ENCODE measurements around the gene CREB5.
"Not testable (repeated sequence)": the region's sequence is repeated elsewhere in the genome, so short reads cannot be mapped to it uniquely, and the experiment has no call there.

CREB5 gene

GRCh38 chr7:28813243-28813962 is 401.1 kb downstream of the CREB5 start:
- no peaks in the 10 kb centered on the region for H3K27me3 Mint-ChIP-seq
- no peak overlapping the region for H3K4me3 Mint-ChIP-seq
- H3K36me3 Mint-ChIP-seq (ENCODE audit: low read depth) = no peaks in the 10 kb centered on the region
- H3K4me1 Mint-ChIP-seq (ENCODE audit: low read depth) = no peaks in the 10 kb centered on the region
- no peaks in the 10 kb centered on the region for H3K9me3 Mint-ChIP-seq
- no peak overlapping the region for H3K27ac Mint-ChIP-seq

GRCh38 chr7:28815369-28815927 is 403.1 kb downstream of the CREB5 start:
- Mint-ChIP-seq H3K27me3 (no peaks in the 10 kb centered on the region), H3K9me3 (no peaks in the 10 kb centered on the region), H3K4me3 (no peak overlapping the region), H3K36me3 (ENCODE audit: low read depth) (no peaks in the 10 kb centered on the region), H3K27ac (no peak overlapping the region), H3K4me1 (ENCODE audit: low read depth) (no peaks in the 10 kb centered on the region)

GRCh38 chr7:28815928-28816373 is 403.6 kb downstream of the CREB5 start:
- Mint-ChIP-seq H3K4me3 (no peak overlapping the region), H3K4me1 (ENCODE audit: low read depth) (no peaks in the 10 kb centered on the region), H3K27ac (no peak overlapping the region), H3K9me3 (no peaks in the 10 kb centered on the region), H3K36me3 (ENCODE audit: low read depth) (no peaks in the 10 kb centered on the region), H3K27me3 (no peaks in the 10 kb centered on the region)

- Mint-ChIP-seq H3K4me3 (no peak overlapping the region), H3K27me3 (peaks cover 10% of the 10 kb centered on the region), H3K9me3 (no peaks in the 10 kb centered on the region), H3K4me1 (ENCODE audit: low read depth) (no peaks in the 10 kb centered on the region), H3K36me3 (ENCODE audit: low read depth) (no peaks in the 10 kb centered on the region), H3K27ac (no peak overlapping the region)
Observed at GRCh38 chr7:28818996-28819395, 406.7 kb downstream of the CREB5 start.

GRCh38 chr7:28823582-28823981 is 411.3 kb downstream of the CREB5 start:
- Mint-ChIP-seq H3K9me3 (no peaks in the 10 kb centered on the region), H3K27me3 (peaks cover 18% of the 10 kb centered on the region)

GRCh38 chr7:28825817-28826448 is 413.6 kb downstream of the CREB5 start:
- H3K4me3 Mint-ChIP-seq; H3K27ac Mint-ChIP-seq; H3K4me1 Mint-ChIP-seq (ENCODE audit: low read depth); H3K36me3 Mint-ChIP-seq (ENCODE audit: low read depth); H3K9me3 Mint-ChIP-seq: not testable (repeated sequence)
- peaks cover 27% of the 10 kb centered on the region for H3K27me3 Mint-ChIP-seq

More at GRCh38 chr7:28823582-28823981, 411.3 kb downstream of the CREB5 start:
- no peak overlapping the region for H3K27ac Mint-ChIP-seq
- no peak overlapping the region for H3K4me3 Mint-ChIP-seq
- H3K4me1 Mint-ChIP-seq (ENCODE audit: low read depth) = no peaks in the 10 kb centered on the region
- H3K36me3 Mint-ChIP-seq (ENCODE audit: low read depth) = no peaks in the 10 kb centered on the region

- H3K9me3 Mint-ChIP-seq = no peaks in the 10 kb centered on the region
- H3K27ac Mint-ChIP-seq = no peak overlapping the region
- peaks cover 16% of the 10 kb centered on the region for H3K27me3 Mint-ChIP-seq
- no peaks in the 10 kb centered on the region for H3K4me1 Mint-ChIP-seq (ENCODE audit: low read depth)
- H3K4me3 Mint-ChIP-seq = no peak overlapping the region
- H3K36me3 Mint-ChIP-seq (ENCODE audit: low read depth) = no peaks in the 10 kb centered on the region
Observed at GRCh38 chr7:28830846-28831245, 418.5 kb downstream of the CREB5 start.

GRCh38 chr7:28832669-28833068 is 420.4 kb downstream of the CREB5 start:
- H3K36me3 Mint-ChIP-seq (ENCODE audit: low read depth) = no peaks in the 10 kb centered on the region
- no peaks in the 10 kb centered on the region for H3K9me3 Mint-ChIP-seq
- no peaks in the 10 kb centered on the region for H3K4me1 Mint-ChIP-seq (ENCODE audit: low read depth)
- H3K4me3 Mint-ChIP-seq = no peak overlapping the region
- H3K27me3 Mint-ChIP-seq = peaks cover 9% of the 10 kb centered on the region
- H3K27ac Mint-ChIP-seq = no peak overlapping the region

GRCh38 chr7:28835800-28836199 is 423.5 kb downstream of the CREB5 start:
- Mint-ChIP-seq H3K36me3 (ENCODE audit: low read depth) (no peaks in the 10 kb centered on the region), H3K9me3 (no peaks in the 10 kb centered on the region), H3K4me3 (no peak overlapping the region), H3K4me1 (ENCODE audit: low read depth) (no peaks in the 10 kb centered on the region), H3K27me3 (peaks cover 1% of the 10 kb centered on the region), H3K27ac (no peak overlapping the region)

- Mint-ChIP-seq H3K4me3 (no peak overlapping the region), H3K27ac (no peak overlapping the region), H3K36me3 (ENCODE audit: low read depth) (no peaks in the 10 kb centered on the region), H3K27me3 (peaks cover 5% of the 10 kb centered on the region), H3K4me1 (ENCODE audit: low read depth) (no peaks in the 10 kb centered on the region), H3K9me3 (no peaks in the 10 kb centered on the region)
Observed at GRCh38 chr7:28836716-28837115, 424.4 kb downstream of the CREB5 start.

- no peaks in the 10 kb centered on the region for H3K4me1 Mint-ChIP-seq (ENCODE audit: low read depth)
- H3K4me3 Mint-ChIP-seq = no peak overlapping the region
- peaks cover 7% of the 10 kb centered on the region for H3K27me3 Mint-ChIP-seq
- no peak overlapping the region for H3K27ac Mint-ChIP-seq
- H3K36me3 Mint-ChIP-seq (ENCODE audit: low read depth) = no peaks in the 10 kb centered on the region
- H3K9me3 Mint-ChIP-seq = no peaks in the 10 kb centered on the region
Observed at GRCh38 chr7:28837216-28837615, 424.9 kb downstream of the CREB5 start.

GRCh38 chr7:28840592-28840995 is 428.3 kb downstream of the CREB5 start:
- no peaks in the 10 kb centered on the region for H3K36me3 Mint-ChIP-seq (ENCODE audit: low read depth)
- no peaks in the 10 kb centered on the region for H3K4me1 Mint-ChIP-seq (ENCODE audit: low read depth)
- peaks cover 26% of the 10 kb centered on the region for H3K27me3 Mint-ChIP-seq
- no peak overlapping the region for H3K4me3 Mint-ChIP-seq
- no peaks in the 10 kb centered on the region for H3K9me3 Mint-ChIP-seq
- no peak overlapping the region for H3K27ac Mint-ChIP-seq

- Mint-ChIP-seq H3K27ac (no peak overlapping the region), H3K4me3 (no peak overlapping the region), H3K4me1 (ENCODE audit: low read depth) (no peaks in the 10 kb centered on the region), H3K27me3 (peaks cover 30% of the 10 kb centered on the region), H3K36me3 (ENCODE audit: low read depth) (no peaks in the 10 kb centered on the region), H3K9me3 (no peaks in the 10 kb centered on the region)
Observed at GRCh38 chr7:28841766-28842165, 429.4 kb downstream of the CREB5 start.

GRCh38 chr7:28842769-28843295 is 430.5 kb downstream of the CREB5 start:
- H3K36me3 Mint-ChIP-seq (ENCODE audit: low read depth) = no peaks in the 10 kb centered on the region
- no peak overlapping the region for H3K4me3 Mint-ChIP-seq
- no peak overlapping the region for H3K27ac Mint-ChIP-seq
- H3K9me3 Mint-ChIP-seq = no peaks in the 10 kb centered on the region
- H3K4me1 Mint-ChIP-seq (ENCODE audit: low read depth) = no peaks in the 10 kb centered on the region
- peaks cover 31% of the 10 kb centered on the region for H3K27me3 Mint-ChIP-seq

GRCh38 chr7:28845106-28845505 is 432.8 kb downstream of the CREB5 start:
- no peak overlapping the region for H3K4me3 Mint-ChIP-seq
- H3K36me3 Mint-ChIP-seq (ENCODE audit: low read depth) = no peaks in the 10 kb centered on the region

More at GRCh38 chr7:28845106-28845505, 432.8 kb downstream of the CREB5 start:
- Mint-ChIP-seq H3K9me3 (no peaks in the 10 kb centered on the region), H3K27ac (no peak overlapping the region), H3K4me1 (ENCODE audit: low read depth) (no peaks in the 10 kb centered on the region), H3K27me3 (peaks cover 45% of the 10 kb centered on the region)

Data from stimulated activated naive CD8-positive, alpha-beta T cell treated with anti-CD3 and anti-CD28 coated beads, Interleukin-15, Interleukin-2, amounts not matched to agents 100 ng/mL and 50 ng/mL, for 24 hours (primary cell).